DOHH2 (cell line): Measurements from ENCODE around the gene UNC5C.

Source experiments
- EZH2phosphoT487 ChIP-seq: fragments of 200-600 bp; sonication (generic); IDR thresholded peaks from 2 replicates; pipeline ENCODE4 v1.6.1; 2017; ENCODE audit warnings: borderline replicate concordance, mild to moderate bottlenecking, antibody characterized with exemption, low read length, moderate library complexity, mixed read lengths
- TF ChIP-seq, protein P1 (sequence below): fragments of 200-600 bp; sonication (generic); IDR thresholded peaks from one replicate; pipeline ENCODE4 v1.5.1; 2014; ENCODE audit warnings: antibody characterized with exemption, mild to moderate bottlenecking, low read depth, low read length; ENCODE audit not compliant: poor library complexity, severe bottlenecking

DNA sequence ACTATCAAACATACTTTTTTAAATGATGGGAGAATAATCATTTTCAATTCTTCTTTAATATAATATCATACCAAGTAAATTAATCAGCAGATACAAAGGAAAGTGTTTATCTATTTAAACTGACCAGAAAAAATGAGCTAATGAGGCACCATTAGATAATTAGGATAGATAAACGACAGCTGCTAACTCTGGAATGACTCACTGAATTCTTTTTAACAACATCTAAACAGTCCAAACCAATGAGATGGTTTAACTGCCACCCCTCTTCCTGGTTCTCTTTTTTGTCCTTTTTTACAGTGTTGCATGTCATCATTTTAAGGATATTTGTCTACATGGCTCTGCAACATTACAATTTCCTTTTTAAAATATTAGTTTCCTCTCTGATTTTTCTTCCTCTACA is 41.6 kb downstream of the UNC5C start:
- TF ChIP-seq, protein P1, sequence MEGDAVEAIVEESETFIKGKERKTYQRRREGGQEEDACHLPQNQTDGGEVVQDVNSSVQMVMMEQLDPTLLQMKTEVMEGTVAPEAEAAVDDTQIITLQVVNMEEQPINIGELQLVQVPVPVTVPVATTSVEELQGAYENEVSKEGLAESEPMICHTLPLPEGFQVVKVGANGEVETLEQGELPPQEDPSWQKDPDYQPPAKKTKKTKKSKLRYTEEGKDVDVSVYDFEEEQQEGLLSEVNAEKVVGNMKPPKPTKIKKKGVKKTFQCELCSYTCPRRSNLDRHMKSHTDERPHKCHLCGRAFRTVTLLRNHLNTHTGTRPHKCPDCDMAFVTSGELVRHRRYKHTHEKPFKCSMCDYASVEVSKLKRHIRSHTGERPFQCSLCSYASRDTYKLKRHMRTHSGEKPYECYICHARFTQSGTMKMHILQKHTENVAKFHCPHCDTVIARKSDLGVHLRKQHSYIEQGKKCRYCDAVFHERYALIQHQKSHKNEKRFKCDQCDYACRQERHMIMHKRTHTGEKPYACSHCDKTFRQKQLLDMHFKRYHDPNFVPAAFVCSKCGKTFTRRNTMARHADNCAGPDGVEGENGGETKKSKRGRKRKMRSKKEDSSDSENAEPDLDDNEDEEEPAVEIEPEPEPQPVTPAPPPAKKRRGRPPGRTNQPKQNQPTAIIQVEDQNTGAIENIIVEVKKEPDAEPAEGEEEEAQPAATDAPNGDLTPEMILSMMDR: no peak
- no peak for TF ChIP-seq EZH2phosphoT487
